ENCODE results near the gene PATJ.

PATJ gene

GRCh38 chr1:62113507-62113906, 371.2 kb downstream of the PATJ start:
- DNase-seq (ENCODE audit: low read depth, low spot score), result no peak
- no peaks in the 10 kb centered on the region for H3K9me3 ChIP-seq (ENCODE audit: low read depth, low read length)
- H3K4me3 ChIP-seq, result no peak overlapping the region
- no peak overlapping the region for H3K9ac ChIP-seq (ENCODE audit: insufficient read length)
- no peak for TF ChIP-seq POLR2AphosphoS5 (IDR thresholded peaks at IDR 0.05; ENCODE audit: borderline replicate concordance, low read depth, low read length)
- no peak for TF ChIP-seq EZH2 (IDR thresholded peaks at IDR 0.05)
- TF ChIP-seq FOXP2 (optimal IDR thresholded peaks at IDR 0.05; ENCODE audit: control extremely low read depth, extremely low read length, insufficient read depth), result no peak
- H3K27ac ChIP-seq, result no peak overlapping the region
- H3K36me3 ChIP-seq (ENCODE audit: insufficient read depth, low read length), result no peaks in the 10 kb centered on the region

GRCh38 chr1:62117018-62117750, 374.9 kb downstream of the PATJ start:
- peak; percentile 12 for DNase-seq (ENCODE audit: low read depth, low spot score)
- Histone ChIP-seq H3K36me3 (ENCODE audit: insufficient read depth, low read length) (no peaks in the 10 kb centered on the region), H3K9me3 (ENCODE audit: low read depth, low read length) (no peaks in the 10 kb centered on the region), H3K4me3 (peak overlapping the region; percentile 17; the same call in 1 of the 2 replicates), H3K27ac (peak overlapping the region; percentile 72), H3K9ac (ENCODE audit: insufficient read length) (no peak overlapping the region)
- TF ChIP-seq POLR2AphosphoS5 (IDR thresholded peaks at IDR 0.05; ENCODE audit: borderline replicate concordance, low read depth, low read length) (peak; percentile 28; the same call in 1 of the 2 replicates), FOXP2 (optimal IDR thresholded peaks at IDR 0.05; ENCODE audit: control extremely low read depth, extremely low read length, insufficient read depth) (no peak)

GRCh38 chr1:62126579-62127290, 384.5 kb downstream of the PATJ start:
- no peak for DNase-seq (ENCODE audit: low read depth, low spot score)
- no peak overlapping the region for H3K27ac ChIP-seq
- H3K9ac ChIP-seq (ENCODE audit: insufficient read length), result no peak overlapping the region
- no peak overlapping the region for H3K4me3 ChIP-seq
- H3K9me3 ChIP-seq (ENCODE audit: low read depth, low read length), result no peaks in the 10 kb centered on the region
- H3K36me3 ChIP-seq (ENCODE audit: insufficient read depth, low read length), result no peaks in the 10 kb centered on the region
- TF ChIP-seq EZH2 (IDR thresholded peaks at IDR 0.05) (no peak), FOXP2 (optimal IDR thresholded peaks at IDR 0.05; ENCODE audit: control extremely low read depth, extremely low read length, insufficient read depth) (no peak), POLR2AphosphoS5 (IDR thresholded peaks at IDR 0.05; ENCODE audit: borderline replicate concordance, low read depth, low read length) (no peak)

- Histone ChIP-seq H3K36me3 (ENCODE audit: insufficient read depth, low read length) (no peaks in the 10 kb centered on the region), H3K9me3 (ENCODE audit: low read depth, low read length) (no peaks in the 10 kb centered on the region), H3K9ac (ENCODE audit: insufficient read length) (no peak overlapping the region), H3K27ac (no peak overlapping the region), H3K4me3 (no peak overlapping the region)
- TF ChIP-seq FOXP2 (optimal IDR thresholded peaks at IDR 0.05; ENCODE audit: control extremely low read depth, extremely low read length, insufficient read depth), result no peak
- no peak for TF ChIP-seq EZH2 (IDR thresholded peaks at IDR 0.05)
- no peak for TF ChIP-seq POLR2AphosphoS5 (IDR thresholded peaks at IDR 0.05; ENCODE audit: borderline replicate concordance, low read depth, low read length)
- DNase-seq (ENCODE audit: low read depth, low spot score), result no peak
Measured at GRCh38 chr1:62128745-62129144, 386.5 kb downstream of the PATJ start.

- Histone ChIP-seq H3K27ac (no peak overlapping the region), H3K4me3 (no peak overlapping the region)
- peak; percentile 44 for DNase-seq (ENCODE audit: low read depth, low spot score)
Measured at GRCh38 chr1:62131093-62131725, 388.9 kb downstream of the PATJ start.

GRCh38 chr1:62138029-62138428, 395.7 kb downstream of the PATJ start:
- no peak overlapping the region for H3K4me3 ChIP-seq
- no peak for DNase-seq (ENCODE audit: low read depth, low spot score)
- H3K27ac ChIP-seq, result no peak overlapping the region
- H3K9me3 ChIP-seq (ENCODE audit: low read depth, low read length), result no peaks in the 10 kb centered on the region
- TF ChIP-seq POLR2AphosphoS5 (IDR thresholded peaks at IDR 0.05; ENCODE audit: borderline replicate concordance, low read depth, low read length), result no peak
- no peak for TF ChIP-seq FOXP2 (optimal IDR thresholded peaks at IDR 0.05; ENCODE audit: control extremely low read depth, extremely low read length, insufficient read depth)
- TF ChIP-seq EZH2 (IDR thresholded peaks at IDR 0.05), result no peak
- H3K9ac ChIP-seq (ENCODE audit: insufficient read length), result no peak overlapping the region
- no peaks in the 10 kb centered on the region for H3K36me3 ChIP-seq (ENCODE audit: insufficient read depth, low read length)

More at GRCh38 chr1:62131093-62131725, 388.9 kb downstream of the PATJ start:
- no peaks in the 10 kb centered on the region for H3K36me3 ChIP-seq (ENCODE audit: insufficient read depth, low read length)
- TF ChIP-seq FOXP2 (optimal IDR thresholded peaks at IDR 0.05; ENCODE audit: control extremely low read depth, extremely low read length, insufficient read depth), result no peak
- no peak for TF ChIP-seq EZH2 (IDR thresholded peaks at IDR 0.05)
- TF ChIP-seq POLR2AphosphoS5 (IDR thresholded peaks at IDR 0.05; ENCODE audit: borderline replicate concordance, low read depth, low read length), result no peak
- H3K9me3 ChIP-seq (ENCODE audit: low read depth, low read length), result no peaks in the 10 kb centered on the region
- no peak overlapping the region for H3K9ac ChIP-seq (ENCODE audit: insufficient read length)

- TF ChIP-seq EZH2 (IDR thresholded peaks at IDR 0.05) (no peak), FOXP2 (optimal IDR thresholded peaks at IDR 0.05; ENCODE audit: control extremely low read depth, extremely low read length, insufficient read depth) (no peak), POLR2AphosphoS5 (IDR thresholded peaks at IDR 0.05; ENCODE audit: borderline replicate concordance, low read depth, low read length) (no peak)
Measured at GRCh38 chr1:62139410-62139809, 397.1 kb downstream of the PATJ start.

GRCh38 chr1:62140666-62141065, 398.4 kb downstream of the PATJ start:
- DNase-seq (ENCODE audit: low read depth, low spot score), result no peak
- no peak for TF ChIP-seq POLR2AphosphoS5 (IDR thresholded peaks at IDR 0.05; ENCODE audit: borderline replicate concordance, low read depth, low read length)
- no peak overlapping the region for H3K9ac ChIP-seq (ENCODE audit: insufficient read length)
- no peak overlapping the region for H3K27ac ChIP-seq
- H3K36me3 ChIP-seq (ENCODE audit: insufficient read depth, low read length), result no peaks in the 10 kb centered on the region
- H3K9me3 ChIP-seq (ENCODE audit: low read depth, low read length), result no peaks in the 10 kb centered on the region
- no peak overlapping the region for H3K4me3 ChIP-seq

More at GRCh38 chr1:62139410-62139809, 397.1 kb downstream of the PATJ start:
- no peak overlapping the region for H3K9ac ChIP-seq (ENCODE audit: insufficient read length)
- H3K4me3 ChIP-seq, result no peak overlapping the region
- H3K9me3 ChIP-seq (ENCODE audit: low read depth, low read length), result no peaks in the 10 kb centered on the region
- no peaks in the 10 kb centered on the region for H3K36me3 ChIP-seq (ENCODE audit: insufficient read depth, low read length)
- DNase-seq (ENCODE audit: low read depth, low spot score), result no peak
- H3K27ac ChIP-seq, result no peak overlapping the region
